Measurements from ENCODE around the gene CD93.

The CD93 gene

DNA sequence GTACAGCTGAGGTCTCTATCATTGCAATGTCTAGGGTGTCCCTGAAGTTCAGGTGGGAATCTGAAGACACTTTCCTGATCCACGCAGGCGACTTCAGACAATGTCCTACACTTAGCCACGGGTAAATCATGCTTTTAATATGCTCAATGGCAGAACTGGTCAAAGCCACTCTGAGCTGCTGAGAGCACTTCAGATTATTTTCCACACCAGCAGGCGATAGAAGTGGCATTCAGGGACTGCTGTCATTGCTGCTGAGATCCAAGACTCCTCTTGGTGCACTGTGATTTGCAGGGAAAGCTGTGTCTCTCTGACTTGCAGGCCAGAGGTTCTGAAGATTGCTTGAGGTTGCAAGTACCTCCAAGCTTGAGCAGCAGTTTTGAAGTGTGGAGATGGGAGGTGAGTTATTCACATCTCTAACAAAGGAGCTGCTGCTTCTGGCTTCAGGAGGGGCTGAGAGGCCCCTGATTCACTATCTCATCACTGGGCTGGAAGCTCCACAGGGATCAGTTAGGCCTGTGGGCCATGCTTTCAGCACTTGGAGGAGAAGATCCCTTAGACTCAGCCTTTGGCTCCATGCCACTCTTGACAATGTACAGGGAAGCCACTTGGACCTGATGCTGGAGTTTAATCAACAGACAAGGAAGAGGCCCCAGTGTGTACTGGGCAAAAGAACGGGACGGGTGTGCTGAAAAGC is 53.9 kb downstream of the CD93 start:
- no peak for DNase-seq

DNA sequence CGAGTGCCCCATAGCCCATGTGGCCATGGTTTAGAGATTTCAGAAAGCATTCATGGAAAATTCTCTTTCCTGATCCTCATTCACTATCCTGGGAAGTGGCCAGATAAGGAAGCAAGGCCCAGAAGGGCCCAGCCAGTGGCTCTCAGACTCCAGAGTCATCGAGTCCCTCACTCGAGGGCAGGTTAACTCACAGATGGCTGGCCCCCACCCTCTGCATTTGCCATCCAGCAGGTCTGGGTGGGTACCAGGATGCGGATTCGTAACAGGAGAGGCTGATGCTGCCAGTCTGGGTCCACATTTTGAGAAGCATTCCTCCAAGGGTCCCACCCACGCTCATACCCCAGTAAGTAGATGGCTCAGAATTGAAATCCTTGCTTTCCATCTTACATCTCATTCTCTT is 54.8 kb downstream of the CD93 start:
- DNase-seq, result no peak

Data from amniotic stem cell (primary cell).